Type B pancreatic cell (in vitro differentiated cells): ENCODE results near the gene COPS3. TPM values are rescaled to one million over a fixed set of nuclear protein-coding genes. Genes with fewer than 3 reads are reported as not detected.

Experiments used
- DNase-seq: peaks from one replicate; pipeline ENCODE4 v3.0.0; 2021; ENCODE audit warnings: mixed read lengths; ENCODE audit not compliant: unreplicated experiment; ENCODE audit errors: extremely low spot score
- H3K27ac Mint-ChIP-seq: 2 replicates; pipeline ENCODE4 v1.8.0; 2021; ENCODE audit warnings: mild to moderate bottlenecking, mixed read lengths
- H3K27me3 Mint-ChIP-seq: 2 replicates; pipeline ENCODE4 v1.8.0; 2021; ENCODE audit warnings: mixed read lengths
- H3K36me3 Mint-ChIP-seq: 2 replicates; pipeline ENCODE4 v1.8.0; 2021; ENCODE audit warnings: mixed read lengths
- H3K4me1 Mint-ChIP-seq: one replicate; pipeline ENCODE4 v1.8.0; 2021; ENCODE audit warnings: mixed read lengths; ENCODE audit not compliant: unreplicated experiment
- H3K4me3 Mint-ChIP-seq: 2 replicates; pipeline ENCODE4 v1.8.0; 2021; ENCODE audit warnings: mild to moderate bottlenecking, mixed read lengths
- H3K9me3 Mint-ChIP-seq: 2 replicates; pipeline ENCODE4 v1.8.0; 2021; ENCODE audit warnings: mixed read lengths
- CTCF ChIP-seq: fragments of 200-600 bp; sonication (generic); conservative IDR thresholded peaks from 2 replicates; pipeline ENCODE4 v1.5.0; 2021; ENCODE audit warnings: antibody characterized with exemption, mild to moderate bottlenecking
- total RNA-seq: library from RNA; stranded (reverse); gene quantifications from 2 replicates; pipeline ENCODE4 v1.2.1, GENCODE V29; 2021; ENCODE audit warnings: low replicate concordance

Gene COPS3
- total RNA-seq, 1 donor from 2014 or later, result 63.1 TPM

GRCh38 chr17:17246879-17247278 lies 34.2 kb downstream of the COPS3 start:
- Mint-ChIP-seq H3K9me3 (no peaks in the 10 kb centered on the region), H3K4me3 (no peak overlapping the region), H3K27ac (no peak overlapping the region)

GRCh38 chr17:17243163-17243562 lies 37.9 kb downstream of the COPS3 start:
- H3K27me3 Mint-ChIP-seq, result no peaks in the 10 kb centered on the region
- no peak for TF ChIP-seq CTCF
- no peaks in the 10 kb centered on the region for H3K9me3 Mint-ChIP-seq
- H3K36me3 Mint-ChIP-seq, result no peaks in the 10 kb centered on the region
- no peaks in the 10 kb centered on the region for H3K4me1 Mint-ChIP-seq
- no peak overlapping the region for H3K27ac Mint-ChIP-seq
- no peak for DNase-seq
- no peak overlapping the region for H3K4me3 Mint-ChIP-seq

More at GRCh38 chr17:17246879-17247278, 34.2 kb downstream of the COPS3 start:
- TF ChIP-seq CTCF, result no peak
- DNase-seq, result no peak
- Mint-ChIP-seq H3K27me3 (no peaks in the 10 kb centered on the region), H3K36me3 (peaks cover 8% of the 10 kb centered on the region), H3K4me1 (no peaks in the 10 kb centered on the region)

- no peaks in the 10 kb centered on the region for H3K9me3 Mint-ChIP-seq
- H3K36me3 Mint-ChIP-seq, result no peaks in the 10 kb centered on the region
- H3K4me3 Mint-ChIP-seq, result no peak overlapping the region
- no peaks in the 10 kb centered on the region for H3K27me3 Mint-ChIP-seq
- no peaks in the 10 kb centered on the region for H3K4me1 Mint-ChIP-seq
- no peak for DNase-seq
- no peak for TF ChIP-seq CTCF
- H3K27ac Mint-ChIP-seq, result no peak overlapping the region
These were observed 38.8 kb downstream of the COPS3 start for GRCh38 chr17:17242246-17242645.

GRCh38 chr17:17241656-17242055 lies 39.4 kb downstream of the COPS3 start:
- H3K27ac Mint-ChIP-seq, result no peak overlapping the region
- H3K27me3 Mint-ChIP-seq, result no peaks in the 10 kb centered on the region
- TF ChIP-seq CTCF, result no peak
- DNase-seq, result no peak
- H3K4me3 Mint-ChIP-seq, result no peak overlapping the region
- H3K9me3 Mint-ChIP-seq, result no peaks in the 10 kb centered on the region
- no peaks in the 10 kb centered on the region for H3K36me3 Mint-ChIP-seq
- H3K4me1 Mint-ChIP-seq, result no peaks in the 10 kb centered on the region

- no peaks in the 10 kb centered on the region for H3K27me3 Mint-ChIP-seq
- no peak for TF ChIP-seq CTCF
- no peak for DNase-seq
- no peak overlapping the region for H3K27ac Mint-ChIP-seq
- H3K9me3 Mint-ChIP-seq, result no peaks in the 10 kb centered on the region
- peaks cover 16% of the 10 kb centered on the region for H3K4me1 Mint-ChIP-seq
- H3K36me3 Mint-ChIP-seq, result no peaks in the 10 kb centered on the region
- peak overlapping the region; percentile 76 for H3K4me3 Mint-ChIP-seq
These were observed 41.2 kb downstream of the COPS3 start for GRCh38 chr17:17239832-17240231.
